ENCODE data around the gene METTL9. TPM values are rescaled to one million over a fixed set of nuclear protein-coding genes. Genes with fewer than 3 reads are reported as not detected.

Gene METTL9
- total and polyA plus RNA-seq, 9 of the 15 experiments (the other 6 are each of a cell fraction or from before 2014, with no cell fraction given), result 12.2 to 107 (median 79.1) TPM

DNA sequence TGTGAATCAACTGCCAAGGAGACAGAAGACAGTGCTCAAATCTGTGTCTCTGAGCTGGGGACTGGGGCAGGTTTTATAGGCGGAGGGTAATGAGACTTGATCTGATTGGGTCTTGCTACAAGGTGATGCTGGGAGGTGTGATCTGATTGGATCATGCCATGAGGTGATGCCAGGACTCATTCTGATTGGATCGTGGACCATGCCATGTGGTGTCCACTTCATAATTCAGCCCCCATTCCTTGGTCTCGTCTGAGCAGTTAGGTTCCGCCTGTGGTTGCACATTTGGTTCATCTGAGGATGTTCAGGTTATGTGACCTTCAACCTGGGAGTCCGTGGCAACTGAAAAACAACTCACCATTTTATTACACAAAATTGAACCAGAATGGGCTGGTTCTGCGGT, 105.4 kb downstream of the METTL9 start (continued):
- TF ChIP-seq CHD7 (IDR thresholded peaks at IDR 0.05; ENCODE audit: low read depth, low read length) (no peak), MCM5 (IDR thresholded peaks at IDR 0.05; ENCODE audit: low read depth) (no peak), SMARCC2 (IDR thresholded peaks at IDR 0.05; ENCODE audit: low read depth) (no peak), SMARCA5 (IDR thresholded peaks at IDR 0.05) (no peak), ZBTB12 (CRISPR knock-in tag; IDR thresholded peaks at IDR 0.05) (no peak)
- TF ChIP-seq, protein P1, sequence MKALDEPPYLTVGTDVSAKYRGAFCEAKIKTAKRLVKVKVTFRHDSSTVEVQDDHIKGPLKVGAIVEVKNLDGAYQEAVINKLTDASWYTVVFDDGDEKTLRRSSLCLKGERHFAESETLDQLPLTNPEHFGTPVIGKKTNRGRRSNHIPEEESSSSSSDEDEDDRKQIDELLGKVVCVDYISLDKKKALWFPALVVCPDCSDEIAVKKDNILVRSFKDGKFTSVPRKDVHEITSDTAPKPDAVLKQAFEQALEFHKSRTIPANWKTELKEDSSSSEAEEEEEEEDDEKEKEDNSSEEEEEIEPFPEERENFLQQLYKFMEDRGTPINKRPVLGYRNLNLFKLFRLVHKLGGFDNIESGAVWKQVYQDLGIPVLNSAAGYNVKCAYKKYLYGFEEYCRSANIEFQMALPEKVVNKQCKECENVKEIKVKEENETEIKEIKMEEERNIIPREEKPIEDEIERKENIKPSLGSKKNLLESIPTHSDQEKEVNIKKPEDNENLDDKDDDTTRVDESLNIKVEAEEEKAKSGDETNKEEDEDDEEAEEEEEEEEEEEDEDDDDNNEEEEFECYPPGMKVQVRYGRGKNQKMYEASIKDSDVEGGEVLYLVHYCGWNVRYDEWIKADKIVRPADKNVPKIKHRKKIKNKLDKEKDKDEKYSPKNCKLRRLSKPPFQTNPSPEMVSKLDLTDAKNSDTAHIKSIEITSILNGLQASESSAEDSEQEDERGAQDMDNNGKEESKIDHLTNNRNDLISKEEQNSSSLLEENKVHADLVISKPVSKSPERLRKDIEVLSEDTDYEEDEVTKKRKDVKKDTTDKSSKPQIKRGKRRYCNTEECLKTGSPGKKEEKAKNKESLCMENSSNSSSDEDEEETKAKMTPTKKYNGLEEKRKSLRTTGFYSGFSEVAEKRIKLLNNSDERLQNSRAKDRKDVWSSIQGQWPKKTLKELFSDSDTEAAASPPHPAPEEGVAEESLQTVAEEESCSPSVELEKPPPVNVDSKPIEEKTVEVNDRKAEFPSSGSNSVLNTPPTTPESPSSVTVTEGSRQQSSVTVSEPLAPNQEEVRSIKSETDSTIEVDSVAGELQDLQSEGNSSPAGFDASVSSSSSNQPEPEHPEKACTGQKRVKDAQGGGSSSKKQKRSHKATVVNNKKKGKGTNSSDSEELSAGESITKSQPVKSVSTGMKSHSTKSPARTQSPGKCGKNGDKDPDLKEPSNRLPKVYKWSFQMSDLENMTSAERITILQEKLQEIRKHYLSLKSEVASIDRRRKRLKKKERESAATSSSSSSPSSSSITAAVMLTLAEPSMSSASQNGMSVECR (CRISPR knock-in tag; IDR thresholded peaks at IDR 0.05), result no peak
- TF ChIP-seq, protein P2, sequence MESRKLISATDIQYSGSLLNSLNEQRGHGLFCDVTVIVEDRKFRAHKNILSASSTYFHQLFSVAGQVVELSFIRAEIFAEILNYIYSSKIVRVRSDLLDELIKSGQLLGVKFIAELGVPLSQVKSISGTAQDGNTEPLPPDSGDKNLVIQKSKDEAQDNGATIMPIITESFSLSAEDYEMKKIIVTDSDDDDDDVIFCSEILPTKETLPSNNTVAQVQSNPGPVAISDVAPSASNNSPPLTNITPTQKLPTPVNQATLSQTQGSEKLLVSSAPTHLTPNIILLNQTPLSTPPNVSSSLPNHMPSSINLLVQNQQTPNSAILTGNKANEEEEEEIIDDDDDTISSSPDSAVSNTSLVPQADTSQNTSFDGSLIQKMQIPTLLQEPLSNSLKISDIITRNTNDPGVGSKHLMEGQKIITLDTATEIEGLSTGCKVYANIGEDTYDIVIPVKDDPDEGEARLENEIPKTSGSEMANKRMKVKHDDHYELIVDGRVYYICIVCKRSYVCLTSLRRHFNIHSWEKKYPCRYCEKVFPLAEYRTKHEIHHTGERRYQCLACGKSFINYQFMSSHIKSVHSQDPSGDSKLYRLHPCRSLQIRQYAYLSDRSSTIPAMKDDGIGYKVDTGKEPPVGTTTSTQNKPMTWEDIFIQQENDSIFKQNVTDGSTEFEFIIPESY (CRISPR knock-in tag; IDR thresholded peaks at IDR 0.05), result no peak

Data from K562 (cell line).